SK-N-SH treated with all-trans-retinoic acid at 6 μM for 48 hours (cell line): ENCODE data around the gene SPNS3.

Experiments
- ARNTL ChIP-seq: fragments of 450-650 bp; formaldehyde crosslinking; IDR thresholded peaks from 2 replicates; pipeline ENCODE4 v1.5.0; 2020; ENCODE audit warnings: low read depth, mild to moderate bottlenecking, moderate library complexity, borderline replicate concordance
- CSRNP3 ChIP-seq: fragments of 250-450 bp; sonication (Bioruptor Pico); IDR thresholded peaks from 2 replicates; pipeline ENCODE4 v1.5.1; 2021; ENCODE audit warnings: mild to moderate bottlenecking, moderate library complexity
- ESRRG ChIP-seq: fragments of 250-450 bp; sonication (Bioruptor Pico); IDR thresholded peaks from 2 replicates; pipeline ENCODE4 v1.6.1; 2021; ENCODE audit warnings: mild to moderate bottlenecking
- GLIS3 ChIP-seq: fragments of 250-450 bp; sonication (Bioruptor Pico); IDR thresholded peaks from 2 replicates; pipeline ENCODE4 v1.5.0; 2020; ENCODE audit warnings: mild to moderate bottlenecking, moderate library complexity
- ISL1 ChIP-seq: fragments of 250-450 bp; sonication (Bioruptor Pico); IDR thresholded peaks from 2 replicates; pipeline ENCODE4 v2.1.2; 2022; ENCODE audit warnings: mild to moderate bottlenecking, moderate library complexity
- PATZ1 ChIP-seq: fragments of 250-450 bp; sonication (Bioruptor Pico); IDR thresholded peaks from 2 replicates; pipeline ENCODE4 v1.8.0; 2020; ENCODE audit warnings: mild to moderate bottlenecking, moderate library complexity, borderline replicate concordance
- RARB ChIP-seq: fragments of 250-450 bp; sonication (Bioruptor Pico); IDR thresholded peaks from 2 replicates; pipeline ENCODE4 v1.8.0; 2021; ENCODE audit warnings: mild to moderate bottlenecking, moderate library complexity
- SNAI2 ChIP-seq: fragments of 250-450 bp; sonication (Bioruptor Pico); IDR thresholded peaks from 2 replicates; pipeline ENCODE4 v1.5.0; 2020; ENCODE audit warnings: mild to moderate bottlenecking, moderate library complexity
- TCF4 ChIP-seq: fragments of 250-450 bp; sonication (Bioruptor Pico); IDR thresholded peaks from 2 replicates; pipeline ENCODE4 v1.8.0; 2021; ENCODE audit warnings: mild to moderate bottlenecking, moderate library complexity, borderline replicate concordance
- TSHZ2 ChIP-seq: fragments of 250-450 bp; sonication (Bioruptor Pico); IDR thresholded peaks from 2 replicates; pipeline ENCODE4 v1.5.0; 2020; ENCODE audit warnings: mild to moderate bottlenecking, moderate library complexity
- ZFP3 ChIP-seq: fragments of 250-450 bp; sonication (Bioruptor Pico); IDR thresholded peaks from 2 replicates; pipeline ENCODE4 v1.5.0; 2020; ENCODE audit warnings: mild to moderate bottlenecking, moderate library complexity
- ZFP30 ChIP-seq: fragments of 450-650 bp; formaldehyde crosslinking; IDR thresholded peaks from 2 replicates; pipeline ENCODE4 v1.5.0; 2022; ENCODE audit warnings: mild to moderate bottlenecking, moderate library complexity
- ZNF70 ChIP-seq: fragments of 450-650 bp; formaldehyde crosslinking; IDR thresholded peaks from 2 replicates; pipeline ENCODE4 v1.5.0; 2020; ENCODE audit warnings: mild to moderate bottlenecking, moderate library complexity
- ZNF8 ChIP-seq: fragments of 450-650 bp; formaldehyde crosslinking; IDR thresholded peaks from 2 replicates; pipeline ENCODE4 v1.5.0; 2020; ENCODE audit warnings: mild to moderate bottlenecking, moderate library complexity

GRCh38 chr17:4505187-4505586 is 71.4 kb downstream of the SPNS3 start:
- no peak for TF ChIP-seq ZFP30
- no peak for TF ChIP-seq TCF4 (CRISPR knock-in tag)
- TF ChIP-seq ARNTL: no peak
- no peak for TF ChIP-seq ZNF70 (CRISPR knock-in tag)
- TF ChIP-seq TSHZ2 (CRISPR knock-in tag): no peak
- TF ChIP-seq SNAI2: no peak
- TF ChIP-seq ISL1: no peak
- TF ChIP-seq PATZ1 (CRISPR knock-in tag): no peak
- TF ChIP-seq ZNF8 (CRISPR knock-in tag): no peak
- no peak for TF ChIP-seq ZFP3
- no peak for TF ChIP-seq RARB (CRISPR knock-in tag)
- no peak for TF ChIP-seq CSRNP3 (CRISPR knock-in tag)
- TF ChIP-seq ESRRG (CRISPR knock-in tag): no peak
- TF ChIP-seq GLIS3 (CRISPR knock-in tag): no peak
